HepG2 (cell line): ENCODE results near the gene SUN1. TPM values are rescaled to one million over a fixed set of nuclear protein-coding genes. Genes with fewer than 3 reads are reported as not detected.
A peak's percentile ranks its signal among the peaks of the same experiment; 100 is the strongest.

Source experiments
- ATAC-seq: fragments of 200-7000 bp; cut with Tn5 transposase; 3 replicates; pipeline ENCODE4 v1.9.1; 2020; ENCODE audit warnings: mild to moderate bottlenecking, moderate library complexity
- BruUV-seq: library from RNA; stranded (reverse); fragments of 400-500 nt; replicated peaks from 2 replicates; lab custom pipeline; 2021; lab: Mats Ljungman, UMichigan
- CTCF ChIA-PET: fragments of 300-600 bp; formaldehyde crosslinking; extraction: SDS; loops from one replicate; lab custom pipeline; 2021; ENCODE audit warnings: low total read pairs, inconsistent platforms, low intra/inter-chr PET ratio; lab: Yijun Ruan, JAX
- POLR2A ChIA-PET: fragments of 350-600 bp; sonication (Branson Sonifier 250); formaldehyde crosslinking; loops from one replicate; lab custom pipeline; 2020; ENCODE audit warnings: antibody characterized with exemption, inconsistent platforms; lab: Yijun Ruan, JAX
- DNase-seq: peaks from one replicate; pipeline ENCODE4 v3.0.0-alpha.2; 2015; ENCODE audit warnings: low spot score
- FAIRE-seq: peaks from 3 replicates; lab custom pipeline; 2011; peaks lifted over from hg19 to GRCh38; lab: Jason Lieb, UNC
- H2AFZ ChIP-seq: one replicate; pipeline ENCODE4 v1.6.1; 2011; ENCODE audit warnings: low read length, inconsistent platforms
- H3K27ac ChIP-seq: fragments of 300-600 bp; 3 replicates; pipeline ENCODE4 v1.8.0; 2011; ENCODE audit warnings: mixed run types, mild to moderate bottlenecking, mixed read lengths, low read length, inconsistent platforms; ENCODE audit not compliant: insufficient read depth; ENCODE audit errors: extremely low read length
- H3K27me3 ChIP-seq, 2 experiments: fragments of 200-600 bp in 1 of 2; 2 replicates in 1 of 2; 3 replicates in 1 of 2; pipeline versions ENCODE4 v1.6.0 to v1.8.0; 2011; ENCODE audit warnings: low read length in 2 of 2, mild to moderate bottlenecking in 2 of 2, moderate library complexity in 2 of 2, inconsistent platforms in 1 of 2; ENCODE audit not compliant: insufficient read depth in 2 of 2, control insufficient read depth in 1 of 2
- H3K36me3 ChIP-seq, 2 experiments: fragments of 200-600 bp in 1 of 2; replicated peaks in 1 of 2; 2 replicates in 1 of 2; 3 replicates in 1 of 2; pipeline versions ENCODE4 v1.5.1 to v1.8.0; 2011; ENCODE audit warnings: low read length in 2 of 2, inconsistent platforms in 1 of 2; ENCODE audit not compliant: insufficient read depth in 2 of 2, control insufficient read depth in 1 of 2
- H3K4me1 ChIP-seq: 2 replicates; pipeline ENCODE4 v1.5.1; 2012; ENCODE audit warnings: low read length, inconsistent platforms; ENCODE audit not compliant: insufficient read depth
- H3K4me2 ChIP-seq: 2 replicates; pipeline ENCODE4 v1.6.0; 2011; ENCODE audit warnings: low read depth, low read length, inconsistent platforms
- H3K4me3 ChIP-seq, 3 experiments: fragments of 200-600 bp in 1 of 3; sonication (generic), shearing (Covaris generic) in 1 of 3; replicated peaks in 1 of 3; 2 replicates each; pipeline ENCODE4 v1.5.1; 2011 to 2016; ENCODE audit warnings: low read length in 3 of 3, inconsistent platforms in 2 of 3, low read depth in 2 of 3, mild to moderate bottlenecking in 2 of 3, control low read depth in 1 of 3, mixed read lengths in 1 of 3; ENCODE audit not compliant: insufficient read depth in 1 of 3
- H3K79me2 ChIP-seq: one replicate; pipeline ENCODE4 v1.6.1; 2011; ENCODE audit warnings: low read length, inconsistent platforms; ENCODE audit not compliant: insufficient read depth
- H3K9ac ChIP-seq: 2 replicates; pipeline ENCODE4 v1.6.0; 2011; ENCODE audit warnings: mild to moderate bottlenecking, low read depth, low read length, inconsistent platforms; ENCODE audit not compliant: insufficient read depth
- H3K9me3 ChIP-seq: 2 replicates; pipeline ENCODE4 v1.5.1; 2012; ENCODE audit warnings: mild to moderate bottlenecking, low read length
- H4K20me1 ChIP-seq: 2 replicates; pipeline ENCODE4 v1.6.0; 2011; ENCODE audit warnings: inconsistent platforms, mild to moderate bottlenecking, low read length, moderate library complexity; ENCODE audit not compliant: insufficient read depth
- BRF2 ChIP-seq: sonication (generic); formaldehyde crosslinking; IDR thresholded peaks from 2 replicates; pipeline ENCODE4 v1.8.1; 2022; ENCODE audit warnings: mild to moderate bottlenecking, missing genetic modification reagents
- DMTF1 ChIP-seq: sonication (generic); formaldehyde crosslinking; IDR thresholded peaks from 2 replicates; pipeline ENCODE4 v1.4.0; 2020; ENCODE audit warnings: mild to moderate bottlenecking, missing genetic modification reagents
- FOXC1 ChIP-seq: sonication (generic); formaldehyde crosslinking; IDR thresholded peaks from 2 replicates; pipeline ENCODE4 v1.8.0; 2022; ENCODE audit warnings: mild to moderate bottlenecking, missing genetic modification reagents, borderline replicate concordance
- ISX ChIP-seq: sonication (generic); formaldehyde crosslinking; conservative IDR thresholded peaks from 2 replicates; pipeline ENCODE4 v1.5.0; 2020; ENCODE audit warnings: missing genetic modification reagents
- PPARG ChIP-seq: conservative IDR thresholded peaks from 2 replicates; pipeline ENCODE4 v1.6.1; 2016; ENCODE audit warnings: missing biosample characterization, missing genetic modification reagents
- PRMT3 ChIP-seq: sonication (generic); formaldehyde crosslinking; IDR thresholded peaks from 2 replicates; pipeline ENCODE4 v1.8.1; 2022; ENCODE audit warnings: low read depth, mild to moderate bottlenecking, moderate library complexity, missing genetic modification reagents, borderline replicate concordance
- SMAD3 ChIP-seq: sonication (generic); formaldehyde crosslinking; IDR thresholded peaks from 2 replicates; pipeline ENCODE4 v1.4.0; 2020; ENCODE audit warnings: missing genetic modification reagents
- SOX5 ChIP-seq: IDR thresholded peaks from 2 replicates; pipeline ENCODE4 v1.6.1; 2016; ENCODE audit warnings: borderline replicate concordance
- TAF1 ChIP-seq: sonication (generic); formaldehyde crosslinking; IDR thresholded peaks from 2 replicates; pipeline ENCODE4 v1.4.0; 2020; ENCODE audit warnings: missing genetic modification reagents
- TBX3 ChIP-seq: fragments of 450-650 bp; IDR thresholded peaks from 2 replicates; pipeline ENCODE4 v1.6.1; 2017; ENCODE audit warnings: antibody characterized with exemption, mild to moderate bottlenecking, inconsistent platforms, borderline replicate concordance
- THAP11 ChIP-seq: IDR thresholded peaks from 2 replicates; pipeline ENCODE4 v1.6.1; 2016; ENCODE audit warnings: missing biosample characterization, missing genetic modification reagents
- ZFAT ChIP-seq: sonication (generic); formaldehyde crosslinking; conservative IDR thresholded peaks from 2 replicates; pipeline ENCODE4 v1.8.1; 2023; ENCODE audit warnings: missing genetic modification reagents, inconsistent platforms
- ZMAT3 ChIP-seq: sonication (generic); formaldehyde crosslinking; conservative IDR thresholded peaks from 2 replicates; pipeline ENCODE4 v1.7.0; 2021; ENCODE audit warnings: missing genetic modification reagents
- ZMYM3 ChIP-seq: sonication (generic); formaldehyde crosslinking; IDR thresholded peaks from 2 replicates; pipeline ENCODE4 v1.5.1; 2020; ENCODE audit warnings: mild to moderate bottlenecking, missing genetic modification reagents
- ZNF256 ChIP-seq: sonication (generic); formaldehyde crosslinking; conservative IDR thresholded peaks from 2 replicates; pipeline ENCODE4 v1.4.0; 2020; ENCODE audit warnings: missing genetic modification reagents
- ZNF530 ChIP-seq: sonication (generic); formaldehyde crosslinking; IDR thresholded peaks from 2 replicates; pipeline ENCODE4 v1.5.0; 2020; ENCODE audit warnings: low read depth, mild to moderate bottlenecking, missing genetic modification reagents
- ZNF644 ChIP-seq: IDR thresholded peaks from 2 replicates; pipeline ENCODE4 v1.6.1; 2016; ENCODE audit warnings: low read depth
- ZNF770 ChIP-seq: sonication (generic); formaldehyde crosslinking; IDR thresholded peaks from 2 replicates; pipeline ENCODE4 v1.5.0; 2020; ENCODE audit warnings: mild to moderate bottlenecking, missing genetic modification reagents
- ZNF816 ChIP-seq: sonication (generic); formaldehyde crosslinking; IDR thresholded peaks from 2 replicates; pipeline ENCODE4 v1.8.0; 2022; ENCODE audit warnings: missing genetic modification reagents, mild to moderate bottlenecking, borderline replicate concordance
- WGBS: methylation state at CpG from one replicate; pipeline ENCODE4 v1.1.6; 2017; ENCODE audit warnings: low lambda C conversion rate; 5-methylcytosine and 5-hydroxymethylcytosine counted together
- in situ Hi-C: cut with HindIII; loops from 2 replicates; pipeline ENCODE4 v1.10.0; 2017; ENCODE audit warnings: low pct_unique_long_range_greater_than_20kb; ENCODE audit not compliant: extremely low pct_ligation_motif_present
- intact Hi-C: fragments of 100-400 bp; cut with micrococcal nuclease; formaldehyde crosslinking; loops from one replicate; pipeline ENCODE4 v1.10.0; 2022; ENCODE audit not compliant: unreplicated experiment
- polyA plus RNA-seq, 8 experiments: library from polyadenylated mRNA; depleted of rRNA in 3 of 8; stranded (reverse) in 7 of 8; unstranded in 1 of 8; fragments of >200 nt; fragmentation: Illumina TruSeq in 4 of 8; extraction: Trizol in 4 of 8; gene quantifications; 2 replicates each; pipeline versions ENCODE4 v1.2.1 to v1.2.3, GENCODE V29; 2011 to 2016; ENCODE audit warnings: low read depth in 4 of 8, missing spikeins in 1 of 8, mixed read lengths in 1 of 8; ENCODE audit not compliant: insufficient read depth in 1 of 8
- total RNA-seq, 5 experiments: library from RNA; depleted of rRNA; stranded (reverse); fragments of >200 nt; fragmentation: Illumina TruSeq; extraction: Trizol; gene quantifications; 2 replicates each; pipeline ENCODE4 v1.2.3, GENCODE V29; 2016; ENCODE audit warnings: low read depth in 1 of 5

SUN1 gene
- total and polyA plus RNA-seq, 2 of the 13 experiments (the other 11 are each of a cell fraction or from before 2014, with no cell fraction given), result 47.0 to 126 TPM

- H3K4me3 ChIP-seq, result no peak overlapping the region
- intact Hi-C loops, result loop anchor here (10.0 kb wide), 1 partner anchor 55 kb away; the partner anchor contains the start of gene ADAP1
Measured at GRCh38 chr7:899806-900205, 67.5 kb downstream of the SUN1 start.

More at GRCh38 chr7:899806-900205, 67.5 kb downstream of the SUN1 start:
- peaks cover 8 to 23% of the 10 kb centered on the region in 2 experiments; a peak in 4 of 5 replicates for H3K36me3 ChIP-seq
- no peaks in the 10 kb centered on the region for H3K9me3 ChIP-seq
- no peak overlapping the region for H3K9ac ChIP-seq
- no peak overlapping the region for H3K4me2 ChIP-seq
- in situ Hi-C loops, result no loop called here
- ChIA-PET CTCF (no interaction called here), POLR2A (interaction anchor here (2.3 to 2.6 kb wide), 2 partner anchors 27 to 78 kb away, joined by 23 to 28 read pairs; no protein-coding TSS in a partner anchor)
- ATAC-seq (no peak), FAIRE-seq (no peak), DNase-seq (no peak)
- TF ChIP-seq BRF2 (CRISPR knock-in tag) (no peak), ZNF816 (CRISPR knock-in tag) (no peak), ZFAT (no peak), ZNF644 (CRISPR knock-in tag) (no peak), SOX5 (no peak), SMAD3 (CRISPR knock-in tag) (no peak), TAF1 (CRISPR knock-in tag) (no peak), FOXC1 (CRISPR knock-in tag) (no peak), ZMYM3 (CRISPR knock-in tag) (no peak), PPARG (CRISPR knock-in tag) (no peak), ZNF770 (CRISPR knock-in tag) (no peak), THAP11 (CRISPR knock-in tag) (no peak), ZMAT3 (CRISPR knock-in tag) (no peak), PRMT3 (CRISPR knock-in tag) (no peak), TBX3 (no peak), ZNF256 (no peak), ISX (CRISPR knock-in tag) (no peak), DMTF1 (no peak), ZNF530 (CRISPR knock-in tag) (no peak)
- peak overlapping the region; percentile 9 for H3K27ac ChIP-seq
- no TSS peak for BruUV-seq
- peaks cover 16% of the 10 kb centered on the region for H3K4me1 ChIP-seq
- H3K79me2 ChIP-seq, result no peaks in the 10 kb centered on the region
- WGBS, result 95% methylated on average over 10 of the region's 16 CpGs
- H3K27me3 ChIP-seq, result no peaks in the 10 kb centered on the region
- H4K20me1 ChIP-seq, result no peaks in the 10 kb centered on the region
- no peak overlapping the region for H2AFZ ChIP-seq
